ENCODE results near the gene L3MBTL3. TPM values are rescaled to one million over a fixed set of nuclear protein-coding genes. Genes with fewer than 3 reads are reported as not detected.

L3MBTL3 gene
- total RNA-seq, 2 experiments from 2014 or later = 29.0 to 30.1 TPM

DNA sequence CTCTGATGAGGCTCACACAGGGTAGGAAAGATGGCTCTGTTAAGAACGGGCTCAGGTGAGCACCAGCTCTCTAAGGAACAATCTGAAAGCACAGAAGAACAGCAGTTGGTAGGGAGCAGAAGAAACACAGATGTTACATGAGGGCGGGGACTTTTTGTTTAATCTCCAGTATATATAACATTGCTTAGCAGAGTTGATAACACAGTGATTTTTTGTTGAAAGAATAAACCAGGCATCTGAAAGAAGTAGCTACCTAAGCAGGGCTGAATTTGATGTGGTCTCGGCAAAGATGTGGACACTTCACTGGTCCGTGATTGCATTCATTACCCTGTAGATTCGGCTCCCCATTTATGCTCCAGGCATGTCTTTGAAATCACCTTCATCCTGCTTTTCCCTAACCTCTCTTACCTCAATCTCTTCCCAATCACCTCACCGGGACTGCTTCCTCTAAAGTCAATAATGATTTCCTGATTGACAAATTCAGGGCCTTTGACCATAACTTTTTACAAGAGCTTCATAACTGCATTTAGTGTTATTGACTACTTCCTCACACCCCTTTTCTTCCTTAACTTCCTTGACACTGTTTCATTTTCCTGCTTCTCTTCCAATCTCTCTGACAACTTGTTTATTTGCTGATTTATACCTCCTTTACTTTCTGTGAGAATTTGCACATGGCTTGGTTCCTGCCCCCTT lies 170.0 kb downstream of the L3MBTL3 start:
- ChIA-PET CTCF (no interaction called here), POLR2A (interaction anchor here (0.9 to 1.9 kb wide), 4 partner anchors 20 to 56 kb away, joined by 3 to 7 read pairs (median 4); no protein-coding TSS in a partner anchor)

DNA sequence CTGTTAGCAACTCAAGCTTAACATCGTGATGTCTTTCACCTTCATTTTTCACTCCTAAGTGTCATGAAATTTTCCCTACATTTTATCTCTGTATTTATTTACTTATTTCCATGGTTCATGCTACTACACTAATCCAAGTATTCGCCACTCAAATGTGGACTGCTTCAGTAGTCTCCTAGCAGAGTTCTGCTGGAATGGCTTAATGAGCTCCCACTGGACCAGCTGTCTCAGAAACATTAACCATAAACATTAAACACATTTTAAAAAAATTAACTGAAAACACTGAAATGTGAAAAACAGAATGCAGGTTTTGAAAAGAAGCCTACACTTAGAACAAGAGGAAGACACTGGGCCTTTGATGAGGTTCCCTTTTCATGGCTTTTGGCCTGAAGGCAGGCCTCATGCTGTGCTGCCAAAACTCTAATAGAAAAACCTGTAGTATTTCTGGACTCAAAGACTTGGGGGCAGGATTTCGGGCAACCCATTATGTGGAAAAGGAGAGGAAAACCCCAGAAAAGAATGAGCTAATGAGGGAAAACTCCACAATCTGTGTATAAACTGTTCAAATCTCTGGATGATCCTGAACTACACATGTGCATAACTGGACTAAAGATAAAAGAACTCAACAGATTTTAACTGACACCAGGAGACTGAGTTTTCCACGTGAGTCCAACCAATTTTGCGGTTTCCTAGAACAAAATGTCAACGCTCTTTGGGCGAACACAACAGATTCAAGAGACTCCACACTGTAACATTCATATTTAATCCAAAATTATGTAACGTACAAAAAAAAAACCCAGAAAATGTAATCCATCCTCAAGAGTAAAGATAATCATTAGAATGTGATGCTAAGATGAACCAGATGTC lies 171.4 kb downstream of the L3MBTL3 start:
- Mint-ChIP-seq H3K36me3 (ENCODE audit: low read depth) (peaks cover 22% of the 10 kb centered on the region), H3K27me3 (no peaks in the 10 kb centered on the region)

More for the DNA sequence above, 170.0 kb downstream of the L3MBTL3 start:
- Histone ChIP-seq H3K36me3 (ENCODE audit: insufficient read depth, low read length) (peaks cover 11% of the 10 kb centered on the region), H3K27me3 (ENCODE audit: control insufficient read depth in 1 of 2, insufficient read depth in 2 of 2, low read length in 2 of 2) (no peaks in the 10 kb centered on the region), H3K4me3 (ENCODE audit: low read length) (no peak overlapping the region), H3K4me1 (ENCODE audit: insufficient read depth, low read length) (peaks cover 31% of the 10 kb centered on the region), H3K27ac (ENCODE audit: low read depth in 1 of 2, low read length in 2 of 2) (no peak overlapping the region), H3K9me3 (ENCODE audit: control insufficient read depth in 1 of 2, insufficient read depth in 1 of 2, low read length in 2 of 2) (no peaks in the 10 kb centered on the region)
- TF ChIP-seq, protein P1, sequence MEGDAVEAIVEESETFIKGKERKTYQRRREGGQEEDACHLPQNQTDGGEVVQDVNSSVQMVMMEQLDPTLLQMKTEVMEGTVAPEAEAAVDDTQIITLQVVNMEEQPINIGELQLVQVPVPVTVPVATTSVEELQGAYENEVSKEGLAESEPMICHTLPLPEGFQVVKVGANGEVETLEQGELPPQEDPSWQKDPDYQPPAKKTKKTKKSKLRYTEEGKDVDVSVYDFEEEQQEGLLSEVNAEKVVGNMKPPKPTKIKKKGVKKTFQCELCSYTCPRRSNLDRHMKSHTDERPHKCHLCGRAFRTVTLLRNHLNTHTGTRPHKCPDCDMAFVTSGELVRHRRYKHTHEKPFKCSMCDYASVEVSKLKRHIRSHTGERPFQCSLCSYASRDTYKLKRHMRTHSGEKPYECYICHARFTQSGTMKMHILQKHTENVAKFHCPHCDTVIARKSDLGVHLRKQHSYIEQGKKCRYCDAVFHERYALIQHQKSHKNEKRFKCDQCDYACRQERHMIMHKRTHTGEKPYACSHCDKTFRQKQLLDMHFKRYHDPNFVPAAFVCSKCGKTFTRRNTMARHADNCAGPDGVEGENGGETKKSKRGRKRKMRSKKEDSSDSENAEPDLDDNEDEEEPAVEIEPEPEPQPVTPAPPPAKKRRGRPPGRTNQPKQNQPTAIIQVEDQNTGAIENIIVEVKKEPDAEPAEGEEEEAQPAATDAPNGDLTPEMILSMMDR (IDR thresholded peaks at IDR 0.05) = no peak
- intact Hi-C loops (cut with DNase I, micrococcal nuclease) = no loop called here
- H3K27me3 Mint-ChIP-seq = no peaks in the 10 kb centered on the region
- H3K27ac Mint-ChIP-seq = peak overlapping the region; percentile 64
- H3K36me3 Mint-ChIP-seq (ENCODE audit: low read depth) = peaks cover 28% of the 10 kb centered on the region
- peak overlapping the region; percentile 21 for H3K4me3 Mint-ChIP-seq
- no peak for ATAC-seq (ENCODE audit: poor library complexity)
- DNase-seq = no peak
- H3K4me1 Mint-ChIP-seq (ENCODE audit: low read depth) = peaks cover 88% of the 10 kb centered on the region
- H3K9me3 Mint-ChIP-seq = no peaks in the 10 kb centered on the region

More for the DNA sequence above, 171.4 kb downstream of the L3MBTL3 start:
- ChIA-PET POLR2A (interaction anchor here (1.0 to 1.6 kb wide), 2 partner anchors 13 to 57 kb away, joined by 3 to 9 read pairs; no protein-coding TSS in a partner anchor), CTCF (no interaction called here)
- Histone ChIP-seq H3K27me3 (ENCODE audit: control insufficient read depth in 1 of 2, insufficient read depth in 2 of 2, low read length in 2 of 2) (no peaks in the 10 kb centered on the region), H3K4me1 (ENCODE audit: insufficient read depth, low read length) (peaks cover 20% of the 10 kb centered on the region), H3K4me3 (ENCODE audit: low read length) (no peak overlapping the region), H3K36me3 (ENCODE audit: insufficient read depth, low read length) (peaks cover 8% of the 10 kb centered on the region), H3K9me3 (ENCODE audit: control insufficient read depth in 1 of 2, insufficient read depth in 1 of 2, low read length in 2 of 2) (no peaks in the 10 kb centered on the region), H3K27ac (ENCODE audit: low read depth in 1 of 2, low read length in 2 of 2) (peak overlapping the region in 1 of 2 donors; percentile 7)
- Mint-ChIP-seq H3K27ac (peak overlapping the region; percentile 64), H3K9me3 (no peaks in the 10 kb centered on the region), H3K4me3 (peak overlapping the region; percentile 5), H3K4me1 (ENCODE audit: low read depth) (peaks cover 85% of the 10 kb centered on the region)
- intact Hi-C loops (cut with DNase I, micrococcal nuclease) = no loop called here
- ATAC-seq (ENCODE audit: poor library complexity) = no peak
- TF ChIP-seq, protein P1 (IDR thresholded peaks at IDR 0.05) = no peak
- DNase-seq = no peak

Other genes starting within 250 kb of the L3MBTL3 start
- gene TMEM244, start 157.3 kb upstream of the L3MBTL3 start, total RNA-seq = not detected
- gene SAMD3, start 204.4 kb downstream of the L3MBTL3 start, total RNA-seq = 10 to 100 TPM; 24.3 to 28.7 TPM

Measured in CD4-positive, alpha-beta T cell (primary cell).